A549 (cell line): ENCODE measurements around the gene PPWD1. TPM values are rescaled to one million over a fixed set of nuclear protein-coding genes. Genes with fewer than 3 reads are reported as not detected.

Experiments used
- ATAC-seq, 2 experiments: fragments of 200-7000 bp in 1 of 2; fragments of >200 bp in 1 of 2; cut with Nextera tagmentation in 1 of 2; cut with Tn5 transposase in 1 of 2; 3 replicates each; pipeline versions ENCODE4 v1.8.0 to v1.9.1; 2018 to 2020; ENCODE audit warnings: mild to moderate bottlenecking in 1 of 2, moderate library complexity in 1 of 2
- CTCF ChIA-PET: fragments of 300-600 bp; sonication (Branson Sonifier 250); formaldehyde crosslinking; extraction: SDS; loops from one replicate; lab custom pipeline; 2021; ENCODE audit warnings: antibody characterized with exemption, inconsistent platforms; lab: Yijun Ruan, JAX
- POLR2A ChIA-PET: fragments of 350-600 bp; formaldehyde crosslinking; extraction: SDS; loops from one replicate; lab custom pipeline; 2021; ENCODE audit warnings: antibody characterized with exemption, inconsistent platforms; lab: Yijun Ruan, JAX
- DNase-seq, 2 experiments: peaks; one replicate each; pipeline versions ENCODE4 v3.0.0 to v3.0.0-alpha.2; 2011 to 2016; ENCODE audit warnings: low read depth in 1 of 2, low spot score in 1 of 2
- FAIRE-seq: peaks from 2 replicates; lab custom pipeline; 2011; peaks lifted over from hg19 to GRCh38; lab: Jason Lieb, UNC
- H3K27ac ChIP-seq, 2 experiments: fragments of >200 bp; sonication (Bioruptor Twin); formaldehyde crosslinking; 3 replicates each; pipeline ENCODE4 v1.5.1; 2016 to 2017
- H3K4me1 ChIP-seq: fragments of >200 bp; sonication (Bioruptor Twin); formaldehyde crosslinking; 3 replicates; pipeline ENCODE4 v1.6.1; 2016
- H3K4me2 ChIP-seq: fragments of >200 bp; sonication (Bioruptor Twin); formaldehyde crosslinking; 3 replicates; pipeline ENCODE4 v1.6.1; 2016
- H3K4me3 ChIP-seq: fragments of >200 bp; sonication (Bioruptor Twin); formaldehyde crosslinking; 3 replicates; pipeline ENCODE4 v1.5.1; 2016
- H3K9me3 ChIP-seq: fragments of >200 bp; sonication (Bioruptor Twin); formaldehyde crosslinking; 3 replicates; pipeline ENCODE4 v1.6.1; 2016
- BHLHE40 ChIP-seq: IDR thresholded peaks from 2 replicates; pipeline ENCODE4 v1.6.1; 2012; ENCODE audit warnings: low read depth, low read length, inconsistent platforms
- CHD4 ChIP-seq: fragments of 200-600 bp; sonication (generic); IDR thresholded peaks from 2 replicates; pipeline ENCODE4 v1.6.1; 2016; ENCODE audit warnings: antibody characterized with exemption, mild to moderate bottlenecking, borderline replicate concordance
- ESRRA ChIP-seq: fragments of 150-350 bp; IDR thresholded peaks from 2 replicates; pipeline ENCODE4 v1.6.1; 2014; ENCODE audit warnings: mild to moderate bottlenecking, low read length, borderline replicate concordance
- FOSL2 ChIP-seq, 2 experiments: fragments of 450-650 bp in 1 of 2; fragments of >200 bp in 1 of 2; sonication (Bioruptor Twin) in 1 of 2; formaldehyde crosslinking; IDR thresholded peaks; 2 replicates each; pipeline versions ENCODE4 v1.5.0 to v1.6.1; 2016 to 2020; ENCODE audit warnings: mild to moderate bottlenecking in 1 of 2, moderate library complexity in 1 of 2
- FOXS1 ChIP-seq: fragments of 250-450 bp; sonication (Bioruptor Pico); IDR thresholded peaks from 2 replicates; pipeline ENCODE4 v1.5.0; 2020; ENCODE audit warnings: mild to moderate bottlenecking, moderate library complexity
- HOXB5 ChIP-seq: fragments of 250-450 bp; sonication (Bioruptor Pico); IDR thresholded peaks from 2 replicates; pipeline ENCODE4 v1.5.0; 2020; ENCODE audit warnings: mild to moderate bottlenecking, moderate library complexity
- KDM1A ChIP-seq: fragments of 200-600 bp; sonication (generic); IDR thresholded peaks from 2 replicates; pipeline ENCODE4 v1.6.1; 2016; ENCODE audit warnings: low read depth, mild to moderate bottlenecking
- KDM5A ChIP-seq: fragments of 200-600 bp; sonication (generic); IDR thresholded peaks from 2 replicates; pipeline ENCODE4 v1.6.1; 2016; ENCODE audit warnings: antibody characterized with exemption, mild to moderate bottlenecking
- MYC ChIP-seq: IDR thresholded peaks from 2 replicates; pipeline ENCODE4 v1.6.1; 2012; ENCODE audit warnings: mild to moderate bottlenecking, inconsistent platforms, low read length, improper control_type of control experiment, borderline replicate concordance
- PHF8 ChIP-seq: fragments of 200-600 bp; sonication (generic); IDR thresholded peaks from 2 replicates; pipeline ENCODE4 v1.6.1; 2016; ENCODE audit warnings: low read depth, mild to moderate bottlenecking, antibody characterized with exemption, moderate library complexity, borderline replicate concordance
- RFX5 ChIP-seq: fragments of 450-650 bp; IDR thresholded peaks from 2 replicates; pipeline ENCODE4 v1.7.1; 2014; ENCODE audit warnings: antibody characterized with exemption, mild to moderate bottlenecking, moderate library complexity
- RNF2 ChIP-seq: fragments of 200-600 bp; sonication (generic); IDR thresholded peaks from 2 replicates; pipeline ENCODE4 v1.6.1; 2016; ENCODE audit warnings: low read depth, mild to moderate bottlenecking, antibody characterized with exemption, moderate library complexity, borderline replicate concordance
- SMC3 ChIP-seq: fragments of >200 bp; sonication (Bioruptor Twin); formaldehyde crosslinking; IDR thresholded peaks from 3 replicates; pipeline ENCODE4 v1.6.1; 2018; ENCODE audit warnings: inconsistent platforms
- ZNF302 ChIP-seq: fragments of 250-450 bp; sonication (Bioruptor Pico); IDR thresholded peaks from 2 replicates; pipeline ENCODE4 v1.9.0; 2021; ENCODE audit warnings: inconsistent platforms, mild to moderate bottlenecking, moderate library complexity
- polyA plus RNA-seq, 4 experiments: library from polyadenylated mRNA; depleted of rRNA in 3 of 4; stranded (reverse); fragments of >200 nt; fragmentation: RNase III in 1 of 4; extraction: RNeasy Plus Mini Kit Qiagen cat#74134 plus additional on column Dnase treatment in 1 of 4; gene quantifications; 2 replicates in 3 of 4; 3 replicates in 1 of 4; pipeline ENCODE4 v1.2.3, GENCODE V29; 2011 to 2017
- TF ChIP-seq, protein P1 (sequence below): fragments of 250-450 bp; sonication (Bioruptor Pico); IDR thresholded peaks from 2 replicates; pipeline ENCODE4 v1.5.0; 2021; ENCODE audit warnings: mild to moderate bottlenecking, moderate library complexity, borderline replicate concordance
- TF ChIP-seq, protein P2 (sequence below): IDR thresholded peaks from 2 replicates; pipeline ENCODE4 v1.6.1; 2012
- TF ChIP-seq, protein P3 (sequence below): fragments of 250-450 bp; sonication (Bioruptor Pico); IDR thresholded peaks from 2 replicates; pipeline ENCODE4 v1.5.0; 2020; ENCODE audit warnings: low read depth, mild to moderate bottlenecking, moderate library complexity
- TF ChIP-seq, protein P4 (sequence below): fragments of >200 bp; sonication (Bioruptor Twin); formaldehyde crosslinking; IDR thresholded peaks from 3 replicates; pipeline ENCODE4 v1.5.1; 2016
- TF ChIP-seq, protein P5 (sequence below): fragments of >200 bp; sonication (Bioruptor Twin); formaldehyde crosslinking; IDR thresholded peaks from 3 replicates; pipeline ENCODE4 v1.6.1; 2016
- TF ChIP-seq, protein P6 (sequence below): fragments of >200 bp; sonication (Bioruptor Twin); formaldehyde crosslinking; IDR thresholded peaks from 2 replicates; pipeline ENCODE4 v1.6.1; 2016

PPWD1 gene
- polyA plus RNA-seq, 2 of the 4 experiments (the other 2 are of a cell fraction) = 15.3 to 27.7 TPM

DNA sequence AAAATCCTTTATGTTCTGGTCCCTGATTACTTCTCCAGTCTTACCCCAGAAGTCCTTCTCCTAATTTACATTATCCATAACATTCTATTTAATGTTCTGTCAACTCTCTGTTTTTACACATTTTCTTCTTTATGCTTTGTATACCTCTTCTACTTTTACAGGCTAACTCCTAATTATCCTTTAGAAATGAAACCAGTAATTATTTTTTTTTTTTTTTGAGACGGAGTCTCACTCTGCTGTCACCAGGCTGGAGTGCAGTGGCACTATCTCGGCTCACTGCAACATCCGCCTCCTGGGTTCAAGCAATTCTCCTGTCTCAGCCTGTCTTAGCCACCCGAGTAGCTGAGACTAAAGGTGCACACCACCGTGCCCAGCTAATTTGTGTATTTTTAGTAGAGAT lies 9.2 kb upstream of the PPWD1 start (continued):
- TF ChIP-seq, protein P1, sequence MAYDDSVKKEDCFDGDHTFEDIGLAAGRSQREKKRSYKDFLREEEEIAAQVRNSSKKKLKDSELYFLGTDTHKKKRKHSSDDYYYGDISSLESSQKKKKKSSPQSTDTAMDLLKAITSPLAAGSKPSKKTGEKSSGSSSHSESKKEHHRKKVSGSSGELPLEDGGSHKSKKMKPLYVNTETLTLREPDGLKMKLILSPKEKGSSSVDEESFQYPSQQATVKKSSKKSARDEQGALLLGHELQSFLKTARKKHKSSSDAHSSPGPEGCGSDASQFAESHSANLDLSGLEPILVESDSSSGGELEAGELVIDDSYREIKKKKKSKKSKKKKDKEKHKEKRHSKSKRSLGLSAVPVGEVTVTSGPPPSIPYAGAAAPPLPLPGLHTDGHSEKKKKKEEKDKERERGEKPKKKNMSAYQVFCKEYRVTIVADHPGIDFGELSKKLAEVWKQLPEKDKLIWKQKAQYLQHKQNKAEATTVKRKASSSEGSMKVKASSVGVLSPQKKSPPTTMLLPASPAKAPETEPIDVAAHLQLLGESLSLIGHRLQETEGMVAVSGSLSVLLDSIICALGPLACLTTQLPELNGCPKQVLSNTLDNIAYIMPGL (CRISPR knock-in tag) = no peak
- no peak for TF ChIP-seq KDM1A
- TF ChIP-seq CHD4 = no peak
- TF ChIP-seq, protein P2, sequence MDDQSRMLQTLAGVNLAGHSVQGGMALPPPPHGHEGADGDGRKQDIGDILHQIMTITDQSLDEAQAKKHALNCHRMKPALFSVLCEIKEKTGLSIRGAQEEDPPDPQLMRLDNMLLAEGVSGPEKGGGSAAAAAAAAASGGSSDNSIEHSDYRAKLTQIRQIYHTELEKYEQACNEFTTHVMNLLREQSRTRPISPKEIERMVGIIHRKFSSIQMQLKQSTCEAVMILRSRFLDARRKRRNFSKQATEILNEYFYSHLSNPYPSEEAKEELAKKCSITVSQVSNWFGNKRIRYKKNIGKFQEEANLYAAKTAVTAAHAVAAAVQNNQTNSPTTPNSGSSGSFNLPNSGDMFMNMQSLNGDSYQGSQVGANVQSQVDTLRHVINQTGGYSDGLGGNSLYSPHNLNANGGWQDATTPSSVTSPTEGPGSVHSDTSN = no peak
- TF ChIP-seq FOSL2 (IDR thresholded peaks at IDR 0.05) = no peak
- no peak for TF ChIP-seq FOSL2 (CRISPR knock-in tag; IDR thresholded peaks at IDR 0.05)

DNA sequence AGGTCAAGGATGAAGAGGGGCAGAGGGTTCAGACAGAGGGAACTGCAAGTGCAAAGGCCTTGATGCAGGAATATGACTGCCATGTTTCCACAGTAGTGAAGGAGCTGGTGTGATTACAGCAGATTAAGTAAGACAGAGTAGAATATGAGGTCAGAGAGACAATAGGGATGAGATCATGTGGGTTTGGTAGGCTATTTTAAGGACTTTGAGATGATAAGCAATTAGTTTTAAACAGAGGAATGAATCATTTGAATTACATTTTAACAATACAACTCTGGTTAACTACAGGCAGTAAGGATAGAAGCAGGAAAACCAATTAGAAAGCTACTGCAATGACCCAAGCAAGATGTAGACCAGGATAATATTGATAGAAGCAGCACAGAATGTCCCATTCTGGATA lies 7.8 kb upstream of the PPWD1 start:
- H3K27ac ChIP-seq = no peak overlapping the region
- no peaks in the 10 kb centered on the region for H3K4me1 ChIP-seq
- no peak overlapping the region for H3K4me3 ChIP-seq
- ChIA-PET POLR2A (no interaction called here), CTCF (no interaction called here)
- TF ChIP-seq HOXB5 (CRISPR knock-in tag) (no peak), CHD4 (no peak), BHLHE40 (no peak), ZNF302 (no peak), SMC3 (no peak), RNF2 (no peak), MYC (no peak), KDM5A (no peak), KDM1A (no peak), FOXS1 (CRISPR knock-in tag) (no peak), RFX5 (no peak), PHF8 (no peak), ESRRA (no peak)
- TF ChIP-seq, protein P3, sequence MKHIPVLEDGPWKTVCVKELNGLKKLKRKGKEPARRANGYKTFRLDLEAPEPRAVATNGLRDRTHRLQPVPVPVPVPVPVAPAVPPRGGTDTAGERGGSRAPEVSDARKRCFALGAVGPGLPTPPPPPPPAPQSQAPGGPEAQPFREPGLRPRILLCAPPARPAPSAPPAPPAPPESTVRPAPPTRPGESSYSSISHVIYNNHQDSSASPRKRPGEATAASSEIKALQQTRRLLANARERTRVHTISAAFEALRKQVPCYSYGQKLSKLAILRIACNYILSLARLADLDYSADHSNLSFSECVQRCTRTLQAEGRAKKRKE (CRISPR knock-in tag) = no peak
- TF ChIP-seq, protein P4, sequence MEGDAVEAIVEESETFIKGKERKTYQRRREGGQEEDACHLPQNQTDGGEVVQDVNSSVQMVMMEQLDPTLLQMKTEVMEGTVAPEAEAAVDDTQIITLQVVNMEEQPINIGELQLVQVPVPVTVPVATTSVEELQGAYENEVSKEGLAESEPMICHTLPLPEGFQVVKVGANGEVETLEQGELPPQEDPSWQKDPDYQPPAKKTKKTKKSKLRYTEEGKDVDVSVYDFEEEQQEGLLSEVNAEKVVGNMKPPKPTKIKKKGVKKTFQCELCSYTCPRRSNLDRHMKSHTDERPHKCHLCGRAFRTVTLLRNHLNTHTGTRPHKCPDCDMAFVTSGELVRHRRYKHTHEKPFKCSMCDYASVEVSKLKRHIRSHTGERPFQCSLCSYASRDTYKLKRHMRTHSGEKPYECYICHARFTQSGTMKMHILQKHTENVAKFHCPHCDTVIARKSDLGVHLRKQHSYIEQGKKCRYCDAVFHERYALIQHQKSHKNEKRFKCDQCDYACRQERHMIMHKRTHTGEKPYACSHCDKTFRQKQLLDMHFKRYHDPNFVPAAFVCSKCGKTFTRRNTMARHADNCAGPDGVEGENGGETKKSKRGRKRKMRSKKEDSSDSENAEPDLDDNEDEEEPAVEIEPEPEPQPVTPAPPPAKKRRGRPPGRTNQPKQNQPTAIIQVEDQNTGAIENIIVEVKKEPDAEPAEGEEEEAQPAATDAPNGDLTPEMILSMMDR = no peak
- TF ChIP-seq, protein P5, sequence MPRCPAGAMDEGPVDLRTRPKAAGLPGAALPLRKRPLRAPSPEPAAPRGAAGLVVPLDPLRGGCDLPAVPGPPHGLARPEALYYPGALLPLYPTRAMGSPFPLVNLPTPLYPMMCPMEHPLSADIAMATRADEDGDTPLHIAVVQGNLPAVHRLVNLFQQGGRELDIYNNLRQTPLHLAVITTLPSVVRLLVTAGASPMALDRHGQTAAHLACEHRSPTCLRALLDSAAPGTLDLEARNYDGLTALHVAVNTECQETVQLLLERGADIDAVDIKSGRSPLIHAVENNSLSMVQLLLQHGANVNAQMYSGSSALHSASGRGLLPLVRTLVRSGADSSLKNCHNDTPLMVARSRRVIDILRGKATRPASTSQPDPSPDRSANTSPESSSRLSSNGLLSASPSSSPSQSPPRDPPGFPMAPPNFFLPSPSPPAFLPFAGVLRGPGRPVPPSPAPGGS = no peak
- TF ChIP-seq, protein P6, sequence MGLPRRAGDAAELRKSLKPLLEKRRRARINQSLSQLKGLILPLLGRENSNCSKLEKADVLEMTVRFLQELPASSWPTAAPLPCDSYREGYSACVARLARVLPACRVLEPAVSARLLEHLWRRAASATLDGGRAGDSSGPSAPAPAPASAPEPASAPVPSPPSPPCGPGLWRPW = no peak
- no peak for DNase-seq
- FAIRE-seq = no peak
- H3K9me3 ChIP-seq = no peaks in the 10 kb centered on the region
- no peak overlapping the region for H3K4me2 ChIP-seq
- no peak for ATAC-seq
